Ishikawa (cell line): Measurements from ENCODE around the gene STRA6.

Experiments
- EGR1 ChIP-seq: IDR thresholded peaks from 2 replicates; pipeline ENCODE4 v1.6.1; 2012
- RAD21 ChIP-seq: IDR thresholded peaks from 2 replicates; pipeline ENCODE4 v1.6.1; 2012; ENCODE audit warnings: low read depth
- TAF1 ChIP-seq: IDR thresholded peaks from 2 replicates; pipeline ENCODE4 v1.6.1; 2012; ENCODE audit warnings: low read depth, mild to moderate bottlenecking
- YY1 ChIP-seq: IDR thresholded peaks from 2 replicates; pipeline ENCODE4 v1.6.1; 2012; ENCODE audit warnings: low read depth

GRCh38 chr15:74209560-74209958 lies 7.0 kb upstream of the STRA6 start:
- TF ChIP-seq YY1 (no peak), RAD21 (no peak), EGR1 (no peak), TAF1 (no peak)
